ENCODE measurements around the gene AHCYL2.
A peak's percentile ranks its signal among the peaks of the same experiment; 100 is the strongest.
"Not testable (repeated sequence)": the region's sequence is repeated elsewhere in the genome, so short reads cannot be mapped to it uniquely, and the experiment has no call there.

Gene AHCYL2

GRCh38 chr7:129431911-129432643 lies 207.2 kb downstream of the AHCYL2 start:
- DNase-seq: no peak

DNA sequence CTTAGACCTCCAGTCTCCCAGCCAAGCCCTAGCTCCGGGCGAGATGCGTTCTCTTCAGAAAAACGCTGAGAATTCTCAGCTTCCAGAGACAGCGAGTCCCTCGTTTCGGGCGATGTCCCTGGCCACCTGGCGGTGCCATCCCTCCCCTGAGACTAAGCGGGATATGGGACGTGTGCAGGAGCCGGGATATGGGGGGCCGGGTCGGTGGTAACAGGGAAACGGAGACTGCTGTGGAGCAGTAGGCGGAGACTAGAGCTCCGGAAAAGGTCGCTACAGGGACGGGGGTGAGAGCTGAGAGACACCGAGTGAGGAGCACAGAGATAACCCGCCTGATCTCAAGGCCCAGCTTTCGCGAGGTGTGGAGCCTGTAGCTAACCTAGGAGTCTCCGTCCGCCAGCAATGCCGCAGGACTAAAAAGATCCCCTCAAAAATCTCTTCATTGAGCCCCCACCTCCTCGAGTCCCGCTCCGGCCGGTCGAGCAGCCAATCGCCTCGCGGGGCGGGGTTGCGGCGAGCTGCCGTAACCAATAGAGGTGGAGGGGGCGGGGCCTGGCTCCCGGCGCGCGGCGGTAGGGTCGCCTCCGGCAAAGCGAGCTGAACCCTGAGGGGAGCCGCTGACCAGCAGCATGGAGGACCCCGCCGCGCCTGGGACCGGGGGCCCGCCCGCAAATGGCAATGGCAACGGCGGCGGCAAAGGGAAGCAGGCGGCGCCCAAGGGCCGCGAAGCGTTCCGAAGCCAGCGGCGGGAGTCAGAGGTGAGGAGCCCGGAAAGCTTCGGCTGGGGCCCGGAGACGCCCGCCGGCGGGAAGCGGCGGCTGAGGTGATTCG lies 209.2 kb downstream of the AHCYL2 start, which contains the start of gene STRIP2:
Gene STRIP2 (plus strand): TSS at position 586 of the 828 bp plus-strand sequence. CDS start 41 bp downstream, at position 627.
- peak; percentile 76 for DNase-seq

DNA sequence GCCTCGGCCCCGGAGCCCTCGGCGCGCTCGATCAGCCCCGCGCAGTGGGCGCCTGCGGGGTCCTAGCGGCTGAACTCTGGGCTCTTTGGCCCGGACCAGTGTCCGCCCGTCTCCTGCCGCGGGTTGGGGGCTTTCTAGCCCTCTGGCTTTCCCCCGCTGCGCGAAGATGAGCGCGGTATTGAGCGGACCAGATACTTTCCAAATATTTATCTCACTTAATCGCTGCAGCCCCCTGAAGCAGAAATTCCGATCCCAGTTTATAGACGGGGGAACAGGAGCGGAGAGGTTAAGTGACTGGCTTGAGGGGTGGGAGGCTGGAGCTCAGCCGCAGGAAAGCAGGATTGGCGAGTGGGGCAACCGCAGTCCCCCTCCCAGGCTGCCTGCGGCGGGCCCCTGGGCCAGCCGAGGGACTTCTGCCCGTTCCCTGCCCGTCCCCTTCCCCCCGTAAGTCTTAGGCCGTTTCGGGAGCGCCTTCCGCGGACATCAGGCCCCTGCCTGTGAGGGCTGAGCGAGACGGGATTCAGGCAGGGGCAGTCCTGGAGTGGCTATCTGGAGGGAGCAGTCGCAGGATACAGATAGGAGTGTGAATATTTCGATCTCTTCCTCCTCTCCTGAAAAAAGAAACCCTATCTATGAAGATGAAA lies 210.0 kb downstream of the AHCYL2 start:
- DNase-seq: no peak

GRCh38 chr7:129435414-129435829 lies 210.6 kb downstream of the AHCYL2 start:
- no peak for DNase-seq

GRCh38 chr7:129436335-129436923 lies 211.6 kb downstream of the AHCYL2 start:
- DNase-seq: no peak

GRCh38 chr7:129437190-129437589 lies 212.4 kb downstream of the AHCYL2 start:
- no peak for DNase-seq

DNA sequence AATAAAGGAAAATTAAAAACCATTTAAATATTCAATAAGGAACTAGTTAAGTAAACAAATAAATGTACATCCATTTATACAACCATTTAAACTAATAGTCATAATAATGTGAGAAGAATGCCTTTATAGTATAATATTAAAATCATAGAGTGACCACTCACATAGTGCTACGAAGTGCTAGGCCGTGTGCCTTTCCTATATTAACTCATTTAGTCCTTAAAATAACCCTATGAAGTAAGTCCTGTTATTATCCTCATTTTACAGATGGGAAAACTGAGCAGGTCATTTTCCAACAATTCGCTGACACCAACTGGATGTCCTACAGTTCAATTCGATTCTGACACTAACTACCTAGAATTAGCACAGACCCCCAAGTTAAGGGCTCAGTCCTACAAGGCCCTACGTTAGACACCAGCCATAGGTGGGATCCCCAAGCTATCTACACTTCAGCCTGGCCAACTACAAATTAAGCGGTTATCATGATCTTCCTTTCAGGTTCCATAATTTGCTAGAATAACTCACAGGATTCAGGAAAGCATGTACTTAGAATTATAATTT lies 213.5 kb downstream of the AHCYL2 start:
- no peak for DNase-seq

GRCh38 chr7:129438839-129439651 lies 214.2 kb downstream of the AHCYL2 start:
- no peak for DNase-seq

DNA sequence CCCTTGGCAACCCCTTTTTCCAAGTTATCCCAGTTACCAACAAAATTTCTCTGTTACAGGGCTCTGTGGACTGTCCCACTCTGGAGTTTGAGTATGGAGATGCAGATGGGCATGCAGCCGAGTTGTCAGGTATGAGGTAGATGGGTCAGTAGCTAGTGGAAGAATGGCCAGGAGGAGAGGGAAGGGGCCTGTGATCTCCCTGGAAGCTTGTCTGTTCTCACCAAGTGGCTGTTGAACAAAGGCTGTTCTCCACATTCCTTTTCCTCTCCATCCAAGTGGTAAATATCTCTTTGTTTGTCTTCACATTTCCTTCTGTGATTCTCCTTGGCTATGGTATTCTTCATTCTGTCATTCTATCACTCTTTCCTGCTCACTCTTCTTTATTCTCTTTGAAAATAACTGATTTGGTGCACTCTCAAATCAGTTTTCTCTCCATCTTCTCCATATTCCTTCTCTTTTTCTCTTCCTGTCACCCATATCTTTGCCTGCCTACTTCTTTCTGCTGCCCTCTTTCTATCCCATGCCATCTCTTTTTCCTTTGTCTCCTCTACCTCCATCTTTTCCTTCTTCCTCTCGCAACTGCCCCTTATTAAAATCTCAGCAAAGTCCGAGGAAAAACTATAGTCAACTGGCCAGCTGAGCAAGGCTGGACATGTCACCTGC lies 215.3 kb downstream of the AHCYL2 start:
- no peak for DNase-seq

GRCh38 chr7:129443612-129444011 lies 218.8 kb downstream of the AHCYL2 start:
- no peak for DNase-seq

DNA sequence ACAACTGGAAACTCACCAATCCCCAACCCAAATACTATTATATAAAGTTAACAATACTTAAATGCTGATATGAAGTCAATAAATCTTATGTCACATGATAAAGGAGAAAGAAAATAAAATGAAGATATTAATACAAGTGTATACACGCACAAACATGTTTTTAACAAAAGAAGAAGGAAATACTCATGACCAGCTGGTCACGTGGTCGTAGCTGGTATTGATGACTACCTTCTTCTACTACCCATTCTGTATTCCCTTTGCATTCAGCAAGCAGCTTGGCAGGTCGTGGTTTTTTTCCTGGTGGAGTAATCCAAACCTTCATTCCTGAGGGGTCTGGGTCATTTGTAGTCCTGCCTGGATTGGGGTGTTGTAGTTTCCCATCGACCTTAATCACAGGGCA lies 219.9 kb downstream of the AHCYL2 start:
- DNase-seq: not testable (repeated sequence)

GRCh38 chr7:129446925-129447324 lies 222.1 kb downstream of the AHCYL2 start:
- not testable (repeated sequence) for DNase-seq

- DNase-seq: not testable (repeated sequence)
Measured at GRCh38 chr7:129447445-129447844, 222.6 kb downstream of the AHCYL2 start.

DNA sequence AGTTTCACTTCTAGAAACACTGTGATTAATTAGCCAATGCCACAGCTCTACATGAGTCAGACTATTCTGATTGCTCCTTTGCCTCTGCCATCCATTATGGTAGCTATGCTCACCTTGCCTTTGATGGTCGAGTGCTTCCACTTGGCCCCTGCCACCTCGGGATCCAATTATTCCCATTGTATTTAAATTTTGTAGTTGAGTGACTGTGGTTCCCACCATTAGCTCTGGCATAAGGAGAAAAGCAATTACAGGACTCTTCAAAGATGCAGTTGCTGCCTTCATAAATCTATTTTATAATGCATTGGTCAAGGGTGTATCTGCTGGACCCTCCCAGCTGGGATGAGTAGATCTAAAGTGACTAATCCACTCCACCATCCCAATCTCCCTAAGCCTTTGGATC lies 223.8 kb downstream of the AHCYL2 start:
- not testable (repeated sequence) for DNase-seq

GRCh38 chr7:129450295-129450694 lies 225.5 kb downstream of the AHCYL2 start:
- no peak for DNase-seq

DNA sequence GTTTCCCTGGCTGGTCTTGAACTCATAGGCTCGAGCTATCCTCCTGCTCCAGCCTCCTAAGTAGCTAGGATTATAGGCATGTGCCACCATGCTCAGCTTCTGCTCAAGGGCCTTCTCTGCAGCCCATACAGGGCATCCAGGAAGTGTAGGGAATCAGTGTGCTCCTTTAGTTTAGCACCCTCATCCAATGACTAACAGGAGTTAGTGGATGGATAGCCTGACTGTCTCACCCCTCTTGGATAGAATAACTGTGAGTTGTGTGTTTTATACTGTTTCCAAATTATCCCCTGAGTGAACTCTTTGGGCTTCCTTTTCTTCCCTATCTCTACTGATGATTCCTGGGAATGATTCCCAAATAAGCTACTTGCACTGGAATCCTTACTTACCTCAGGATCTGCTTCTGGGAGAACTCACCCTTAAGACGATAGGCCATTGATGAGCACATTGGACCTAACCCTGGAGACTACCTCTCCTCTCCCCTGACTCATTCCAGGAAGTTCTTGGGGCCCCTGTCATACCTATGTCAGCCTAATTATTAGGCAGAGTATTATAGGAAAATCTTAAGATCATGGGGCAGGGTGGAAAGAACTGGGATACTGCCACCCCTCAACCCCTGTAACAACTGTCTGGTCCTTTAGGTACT lies 227.9 kb downstream of the AHCYL2 start:
- no peak for DNase-seq

DNA sequence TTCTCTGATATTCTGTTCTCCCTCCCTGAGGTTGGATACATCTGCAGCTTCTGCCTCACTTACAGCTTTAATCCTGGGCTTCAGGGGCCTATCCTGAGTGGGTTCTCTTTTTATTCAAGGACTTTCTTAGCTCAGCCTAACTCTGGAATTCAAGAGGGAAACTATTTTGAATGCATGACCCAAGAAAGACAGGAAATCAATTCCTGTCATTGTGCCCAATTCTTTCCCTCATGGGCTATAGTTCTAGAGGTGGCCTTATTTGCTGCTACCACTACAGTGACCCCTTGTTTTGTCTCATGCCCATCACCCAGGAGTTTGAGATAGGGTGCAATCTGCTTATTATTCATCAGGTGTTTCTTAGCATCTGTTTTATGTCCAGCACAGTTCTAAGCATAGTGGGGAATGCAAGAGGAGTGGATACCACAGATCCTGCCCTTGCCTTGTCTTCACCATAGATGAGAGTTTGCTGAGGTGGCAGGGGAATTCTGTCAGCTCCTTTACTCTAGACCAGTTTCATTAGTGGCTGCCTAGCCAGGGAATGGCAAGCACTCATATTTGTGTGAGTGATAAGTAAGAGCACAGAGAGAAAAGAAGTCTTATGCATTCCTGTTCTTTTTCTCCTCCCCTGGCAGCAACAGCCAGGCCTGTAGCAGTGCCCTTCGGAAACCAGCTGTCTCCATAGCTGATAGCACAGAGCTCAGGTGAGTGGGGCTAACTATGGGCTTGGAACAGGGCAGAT lies 228.8 kb downstream of the AHCYL2 start:
- DNase-seq: no peak

- no peak for DNase-seq
Measured at GRCh38 chr7:129454249-129454551, 229.4 kb downstream of the AHCYL2 start.

DNA sequence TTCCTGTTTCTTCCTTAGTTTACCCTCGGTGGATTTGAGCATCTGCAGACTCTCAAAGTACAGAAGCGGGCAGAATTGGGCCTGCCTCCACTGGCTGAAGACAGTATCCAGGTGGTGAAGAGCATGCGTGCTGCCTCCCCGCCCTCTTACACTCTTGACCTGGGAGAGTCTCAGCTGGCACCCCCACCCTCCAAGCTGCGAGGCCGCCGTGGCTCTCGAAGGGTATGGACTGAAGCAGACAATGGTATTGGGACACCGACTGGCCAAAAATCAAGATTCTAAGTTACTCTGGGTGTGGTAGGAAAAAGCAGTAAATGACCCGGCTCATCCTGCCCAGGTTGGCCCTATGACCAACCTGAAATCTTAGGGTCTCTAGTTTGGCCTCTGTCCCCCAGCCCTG lies 231.6 kb downstream of the AHCYL2 start:
- no peak for DNase-seq

DNA sequence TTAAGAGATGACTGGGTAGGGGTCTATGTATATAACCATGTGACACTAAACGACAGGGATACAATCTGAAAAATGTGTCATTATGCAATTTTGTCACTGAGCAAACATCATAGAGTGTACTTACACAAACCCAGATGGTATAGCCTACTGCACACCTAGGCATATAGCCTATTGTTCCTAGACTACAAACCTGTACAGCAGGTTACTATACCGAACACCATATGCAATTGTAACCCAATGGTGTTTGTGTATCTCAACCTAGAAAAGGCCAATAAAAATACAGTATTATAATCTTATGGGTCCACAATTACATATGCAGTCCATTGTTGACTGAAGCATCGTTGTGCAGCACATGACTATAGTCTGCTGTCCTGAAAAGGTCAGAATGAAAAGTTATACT lies 232.3 kb downstream of the AHCYL2 start:
- DNase-seq: no peak
